K562 (cell line): ENCODE data around the gene RESP18. TPM values are rescaled to one million over a fixed set of nuclear protein-coding genes. Genes with fewer than 3 reads are reported as not detected.
A peak's percentile ranks its signal among the peaks of the same experiment; 100 is the strongest.

ENCODE experiments used
- ARHGAP35 ChIP-seq: fragments of 450-650 bp; IDR thresholded peaks from 2 replicates; pipeline ENCODE4 v1.6.1; 2018; ENCODE audit not compliant: partially characterized antibody
- CHD4 ChIP-seq: fragments of 200-600 bp; sonication (generic); IDR thresholded peaks from 3 replicates; pipeline ENCODE4 v1.6.1; 2012; ENCODE audit warnings: low read depth, mild to moderate bottlenecking, mixed read lengths, low read length, inconsistent platforms; ENCODE audit not compliant: insufficient read depth, insufficient replicate concordance, poor library complexity, severe bottlenecking
- CREM ChIP-seq: IDR thresholded peaks from 2 replicates; pipeline ENCODE4 v1.6.1; 2014; ENCODE audit warnings: antibody characterized with exemption, low read depth
- CXXC5 ChIP-seq: fragments of 250-450 bp; sonication (Bioruptor Pico); IDR thresholded peaks from 2 replicates; pipeline ENCODE4 v1.8.0; 2022; ENCODE audit warnings: inconsistent platforms, mild to moderate bottlenecking, moderate library complexity
- FOXP1 ChIP-seq: sonication (generic); formaldehyde crosslinking; IDR thresholded peaks from 2 replicates; pipeline ENCODE4 v1.8.0; 2022; ENCODE audit warnings: mild to moderate bottlenecking, missing genetic modification reagents
- GABPB2 ChIP-seq: fragments of 250-450 bp; sonication (Bioruptor Pico); conservative IDR thresholded peaks from 2 replicates; pipeline ENCODE4 v1.5.1; 2021; ENCODE audit warnings: mild to moderate bottlenecking
- MIER1 ChIP-seq: fragments of 450-650 bp; IDR thresholded peaks from 2 replicates; pipeline ENCODE4 v1.6.1; 2016; ENCODE audit warnings: antibody characterized with exemption, mild to moderate bottlenecking, low read depth
- NCOA1 ChIP-seq: fragments of 450-650 bp; IDR thresholded peaks from 2 replicates; pipeline ENCODE4 v1.6.1; 2016; ENCODE audit warnings: low read depth
- NCOA4 ChIP-seq: fragments of 450-650 bp; IDR thresholded peaks from 2 replicates; pipeline ENCODE4 v1.6.1; 2018; ENCODE audit warnings: mild to moderate bottlenecking; ENCODE audit not compliant: partially characterized antibody
- NFE2 ChIP-seq: IDR thresholded peaks from 2 replicates; pipeline ENCODE4 v1.6.1; 2014; ENCODE audit warnings: antibody characterized with exemption, low read depth
- PCBP2 ChIP-seq: fragments of 200-400 bp; formaldehyde crosslinking; IDR thresholded peaks from 2 replicates; pipeline ENCODE4 v1.6.1; 2018; ENCODE audit warnings: low read length, low read depth, mild to moderate bottlenecking, moderate library complexity; ENCODE audit not compliant: poor library complexity, severe bottlenecking
- POLR2A ChIP-seq: fragments of 450-650 bp; conservative IDR thresholded peaks from 2 replicates; pipeline ENCODE4 v1.6.1; 2016
- RAD21 ChIP-seq, 2 experiments: fragments of 250-450 bp in 1 of 2; fragments of 450-650 bp in 1 of 2; sonication (Bioruptor Pico) in 1 of 2; formaldehyde crosslinking in 1 of 2; IDR thresholded peaks in 1 of 2; conservative IDR thresholded peaks in 1 of 2; 2 replicates each; pipeline versions ENCODE4 v1.4.0 to v1.8.0; 2020 to 2022; ENCODE audit warnings: mild to moderate bottlenecking in 2 of 2, moderate library complexity in 1 of 2
- ZFP1 ChIP-seq: fragments of 450-650 bp; formaldehyde crosslinking; IDR thresholded peaks from 2 replicates; pipeline ENCODE4 v1.4.0; 2020; ENCODE audit warnings: mild to moderate bottlenecking, mixed read lengths
- ZNF696 ChIP-seq: fragments of 250-450 bp; sonication (Bioruptor Pico); conservative IDR thresholded peaks from 2 replicates; pipeline ENCODE4 v1.4.0; 2020; ENCODE audit warnings: mild to moderate bottlenecking, moderate library complexity
- ZNF764 ChIP-seq: fragments of 250-450 bp; sonication (Bioruptor Pico); IDR thresholded peaks from 2 replicates; pipeline ENCODE4 v1.4.0; 2020; ENCODE audit warnings: low read depth, mild to moderate bottlenecking, moderate library complexity
- polyA plus RNA-seq, 8 experiments: library from polyadenylated mRNA; depleted of rRNA in 4 of 8; stranded (reverse) in 5 of 8; unstranded in 3 of 8; fragments of >200 nt; fragmentation: Nextera tagmentation in 2 of 8; fragmentation: Illumina TruSeq in 1 of 8; extraction: Ambion mirVana in 2 of 8; extraction: Trizol in 1 of 8; gene quantifications; 2 replicates each; pipeline versions ENCODE4 v1.2.1 to v1.2.3, GENCODE V29; 2011 to 2014; ENCODE audit warnings: inconsistent platforms in 1 of 8, missing spikeins in 1 of 8
- total RNA-seq, 7 experiments: library from RNA; depleted of rRNA in 6 of 7; stranded (reverse); fragments of >200 nt in 6 of 7; fragmentation: Illumina TruSeq in 2 of 7; extraction: Trizol in 2 of 7; gene quantifications; 2 replicates each; pipeline versions ENCODE4 v1.2.1 to v1.2.3, GENCODE V29; 2011 to 2021; ENCODE audit warnings: low replicate concordance in 1 of 7
- TF ChIP-seq, protein P1 (sequence below), 2 experiments: fragments of 450-650 bp; conservative IDR thresholded peaks; 2 replicates each; pipeline ENCODE4 v1.6.1; 2017; ENCODE audit warnings: mild to moderate bottlenecking in 2 of 2, moderate library complexity in 2 of 2
- TF ChIP-seq, protein P2 (sequence below): fragments of 250-450 bp; sonication (Bioruptor Pico); IDR thresholded peaks from 2 replicates; pipeline ENCODE4 v1.6.1; 2021; ENCODE audit warnings: mild to moderate bottlenecking
- TF ChIP-seq, protein P3 (sequence below), 2 experiments: IDR thresholded peaks; 2 replicates each; pipeline ENCODE4 v1.6.1; 2011; ENCODE audit warnings: borderline replicate concordance in 1 of 2, control low read depth in 1 of 2, low read depth in 1 of 2, low read length in 1 of 2, mild to moderate bottlenecking in 1 of 2, mixed read lengths in 1 of 2, moderate library complexity in 1 of 2; ENCODE audit not compliant: insufficient read depth in 1 of 2, insufficient read length in 1 of 2, poor library complexity in 1 of 2, severe bottlenecking in 1 of 2; ENCODE audit errors: extremely low read depth in 1 of 2

The RESP18 gene
- total and polyA plus RNA-seq, 9 of the 15 experiments (the other 6 are each of a cell fraction or from before 2014, with no cell fraction given): not detected

DNA sequence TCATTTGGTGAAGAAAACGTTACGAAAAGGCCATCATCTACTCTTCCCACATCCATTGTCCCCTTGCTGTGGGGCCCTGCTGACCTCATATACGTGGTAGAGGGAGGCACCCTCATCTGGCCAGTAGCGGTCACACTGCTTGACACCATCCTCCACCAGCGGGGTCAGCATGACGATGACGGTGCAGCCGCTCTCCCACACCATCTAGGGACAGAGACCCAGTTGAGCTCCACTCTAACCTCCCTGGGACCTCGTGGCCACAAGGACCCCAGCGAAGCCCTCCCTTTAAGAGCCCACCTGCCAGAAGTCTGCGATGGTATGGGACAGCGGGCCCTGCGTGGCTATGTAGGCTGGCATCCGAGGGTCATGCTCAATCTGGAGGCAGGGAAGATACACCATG lies 36.4 kb downstream of the RESP18 start (continued):
- TF ChIP-seq NCOA1: no peak
- TF ChIP-seq ZFP1 (CRISPR knock-in tag): no peak
- TF ChIP-seq CXXC5 (CRISPR knock-in tag): peak; percentile 17; the same call in 1 of the 2 replicates
- TF ChIP-seq, protein P1, sequence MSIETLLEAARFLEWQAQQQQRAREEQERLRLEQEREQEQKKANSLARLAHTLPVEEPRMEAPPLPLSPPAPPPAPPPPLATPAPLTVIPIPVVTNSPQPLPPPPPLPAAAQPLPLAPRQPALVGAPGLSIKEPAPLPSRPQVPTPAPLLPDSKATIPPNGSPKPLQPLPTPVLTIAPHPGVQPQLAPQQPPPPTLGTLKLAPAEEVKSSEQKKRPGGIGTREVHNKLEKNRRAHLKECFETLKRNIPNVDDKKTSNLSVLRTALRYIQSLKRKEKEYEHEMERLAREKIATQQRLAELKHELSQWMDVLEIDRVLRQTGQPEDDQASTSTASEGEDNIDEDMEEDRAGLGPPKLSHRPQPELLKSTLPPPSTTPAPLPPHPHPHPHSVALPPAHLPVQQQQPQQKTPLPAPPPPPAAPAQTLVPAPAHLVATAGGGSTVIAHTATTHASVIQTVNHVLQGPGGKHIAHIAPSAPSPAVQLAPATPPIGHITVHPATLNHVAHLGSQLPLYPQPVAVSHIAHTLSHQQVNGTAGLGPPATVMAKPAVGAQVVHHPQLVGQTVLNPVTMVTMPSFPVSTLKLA (conservative IDR thresholded peaks at IDR 0.05): no peak
- TF ChIP-seq, protein P2, sequence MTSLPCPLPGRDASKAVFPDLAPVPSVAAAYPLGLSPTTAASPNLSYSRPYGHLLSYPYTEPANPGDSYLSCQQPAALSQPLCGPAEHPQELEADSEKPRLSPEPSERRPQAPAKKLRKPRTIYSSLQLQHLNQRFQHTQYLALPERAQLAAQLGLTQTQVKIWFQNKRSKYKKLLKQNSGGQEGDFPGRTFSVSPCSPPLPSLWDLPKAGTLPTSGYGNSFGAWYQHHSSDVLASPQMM (CRISPR knock-in tag): no peak
- TF ChIP-seq POLR2A: no peak
- TF ChIP-seq ZNF696 (CRISPR knock-in tag): no peak
- TF ChIP-seq CREM: peak; percentile 79
- TF ChIP-seq ZNF764: no peak
- no peak for TF ChIP-seq NCOA4
- no peak for TF ChIP-seq CHD4
- no peak for TF ChIP-seq FOXP1 (CRISPR knock-in tag)
- TF ChIP-seq MIER1: no peak
- TF ChIP-seq, protein P3, sequence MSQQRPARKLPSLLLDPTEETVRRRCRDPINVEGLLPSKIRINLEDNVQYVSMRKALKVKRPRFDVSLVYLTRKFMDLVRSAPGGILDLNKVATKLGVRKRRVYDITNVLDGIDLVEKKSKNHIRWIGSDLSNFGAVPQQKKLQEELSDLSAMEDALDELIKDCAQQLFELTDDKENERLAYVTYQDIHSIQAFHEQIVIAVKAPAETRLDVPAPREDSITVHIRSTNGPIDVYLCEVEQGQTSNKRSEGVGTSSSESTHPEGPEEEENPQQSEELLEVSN (IDR thresholded peaks at IDR 0.05; ENCODE audit: borderline replicate concordance in 1 of 2, extremely low read depth in 1 of 2, insufficient read depth in 1 of 2, insufficient read length in 1 of 2, low read depth in 1 of 2, low read length in 1 of 2, poor library complexity in 1 of 2, severe bottlenecking in 1 of 2): peak in 1 of 2 experiments; percentile 36
- no peak for TF ChIP-seq GABPB2 (CRISPR knock-in tag)
- TF ChIP-seq PCBP2: no peak
- peak; percentile 65 for TF ChIP-seq NFE2
- peak in 1 of 2 experiments; percentile 25; a peak in 2 of 4 replicates for TF ChIP-seq RAD21 (CRISPR knock-in tag; conservative IDR thresholded peaks at IDR 0.05 in 1 of 2, IDR thresholded peaks at IDR 0.05 in 1 of 2)
- TF ChIP-seq ARHGAP35: no peak
